ENCODE measurements around the gene GPC1.

GPC1 gene

DNA sequence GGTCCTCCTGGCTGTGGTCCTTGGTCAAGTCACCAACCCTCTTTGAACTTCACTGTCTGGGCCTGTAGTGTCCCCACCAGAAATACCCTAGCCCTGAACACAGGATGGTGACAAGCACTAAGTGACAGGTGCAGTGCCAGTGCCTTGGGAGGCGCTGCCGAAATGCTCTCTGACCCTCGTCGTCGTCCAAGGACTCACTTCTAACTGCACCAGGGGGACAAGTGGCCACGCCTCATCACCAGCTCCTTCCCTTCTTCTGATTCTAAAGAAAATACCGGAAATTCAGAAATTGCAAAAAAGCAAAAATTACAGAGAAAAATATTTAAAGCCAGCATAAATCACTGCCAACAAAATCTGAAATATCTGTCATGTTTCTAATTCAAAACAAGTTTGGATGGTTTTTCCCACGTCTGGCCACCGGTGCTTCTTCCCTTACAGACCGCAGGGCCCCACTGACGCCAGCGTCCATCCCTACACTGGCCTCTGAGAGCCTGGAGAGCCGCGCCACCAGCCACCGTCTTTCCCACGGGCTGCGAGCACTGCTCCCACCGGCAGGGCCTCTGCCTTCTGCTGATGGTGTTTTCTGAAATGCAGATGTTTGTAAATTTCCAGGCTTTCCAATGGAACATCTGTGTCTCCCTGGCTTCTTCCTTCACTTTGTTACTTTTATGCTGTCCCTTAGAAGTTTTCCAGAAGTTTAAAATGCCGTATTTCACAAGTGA lies 37.4 kb upstream of the GPC1 start:
- no peak for DNase-seq (ENCODE audit: low spot score)

DNA sequence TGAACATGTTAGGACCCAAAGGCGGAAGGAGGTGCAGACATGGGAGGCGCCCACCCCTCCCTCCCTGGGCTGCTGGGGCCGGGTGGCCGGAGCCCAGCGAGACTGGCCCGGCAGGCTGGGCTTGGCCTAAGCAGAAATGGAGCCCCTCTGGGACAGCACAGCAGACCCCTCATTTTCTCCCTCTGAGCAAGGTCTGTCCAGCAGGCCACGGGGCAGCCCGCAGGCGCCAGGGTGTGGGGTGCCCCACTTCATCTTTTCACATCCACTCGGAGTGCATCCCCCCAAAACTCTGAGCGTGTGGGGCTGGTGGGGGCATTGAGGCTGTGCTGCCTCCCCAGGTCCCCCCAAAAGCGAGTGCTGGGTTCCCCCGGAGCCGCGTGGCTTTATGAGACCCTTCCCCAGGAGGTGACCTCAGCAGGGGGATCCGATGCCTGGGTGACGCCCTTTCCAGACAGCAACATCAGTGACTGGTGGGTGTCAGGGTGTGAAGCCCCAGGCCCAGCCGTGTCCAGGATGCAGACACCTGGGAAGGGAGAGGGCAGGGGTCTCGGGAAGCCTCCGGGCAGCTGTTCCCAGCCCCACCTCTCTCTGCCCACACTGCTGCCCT lies 36.7 kb upstream of the GPC1 start:
- DNase-seq (ENCODE audit: low spot score) = no peak

DNA sequence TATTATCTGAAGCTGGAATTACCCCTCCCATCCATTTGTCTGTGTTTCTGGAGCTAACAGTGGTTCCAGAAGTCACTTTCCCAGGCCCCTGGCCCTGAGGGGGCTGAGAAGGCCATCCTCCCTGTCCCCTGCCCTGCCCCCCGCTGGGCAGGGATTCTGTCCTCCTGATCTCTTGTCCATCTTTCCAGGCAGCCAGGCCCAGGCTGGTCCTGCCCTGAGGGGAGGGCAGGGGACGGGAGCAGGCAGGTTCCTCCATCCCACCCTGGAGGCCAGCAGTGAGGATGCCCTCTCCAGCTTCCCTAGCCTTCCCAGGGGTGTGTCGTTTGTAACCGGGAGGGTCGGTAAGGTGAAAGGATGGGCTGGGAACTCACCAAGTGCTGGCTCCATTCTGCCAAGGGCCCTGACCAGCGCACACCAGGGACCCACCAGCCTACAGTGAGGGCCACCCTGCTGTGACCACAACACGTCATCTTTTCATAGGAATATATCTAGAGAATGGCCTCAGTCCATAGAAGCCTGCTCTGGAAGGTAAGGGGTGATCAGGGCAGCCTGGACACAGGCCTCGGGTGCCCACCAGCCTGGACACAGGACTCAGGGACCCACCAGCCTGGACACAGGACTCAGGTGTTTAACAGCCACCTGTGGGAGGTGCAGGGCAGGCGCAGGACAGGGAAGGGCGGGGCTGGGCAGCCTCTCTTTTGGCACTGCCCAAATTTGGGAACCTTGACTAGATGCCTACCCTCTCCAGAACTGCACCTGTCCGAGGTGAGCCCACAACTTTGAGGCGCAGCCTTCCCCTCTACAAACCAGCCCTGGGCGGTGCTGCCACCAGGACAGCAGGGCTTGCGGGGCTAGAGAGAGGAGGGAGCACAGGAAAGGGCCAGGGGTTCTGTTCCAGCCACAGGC lies 35.8 kb upstream of the GPC1 start:
- no peak for DNase-seq (ENCODE audit: low spot score)

DNA sequence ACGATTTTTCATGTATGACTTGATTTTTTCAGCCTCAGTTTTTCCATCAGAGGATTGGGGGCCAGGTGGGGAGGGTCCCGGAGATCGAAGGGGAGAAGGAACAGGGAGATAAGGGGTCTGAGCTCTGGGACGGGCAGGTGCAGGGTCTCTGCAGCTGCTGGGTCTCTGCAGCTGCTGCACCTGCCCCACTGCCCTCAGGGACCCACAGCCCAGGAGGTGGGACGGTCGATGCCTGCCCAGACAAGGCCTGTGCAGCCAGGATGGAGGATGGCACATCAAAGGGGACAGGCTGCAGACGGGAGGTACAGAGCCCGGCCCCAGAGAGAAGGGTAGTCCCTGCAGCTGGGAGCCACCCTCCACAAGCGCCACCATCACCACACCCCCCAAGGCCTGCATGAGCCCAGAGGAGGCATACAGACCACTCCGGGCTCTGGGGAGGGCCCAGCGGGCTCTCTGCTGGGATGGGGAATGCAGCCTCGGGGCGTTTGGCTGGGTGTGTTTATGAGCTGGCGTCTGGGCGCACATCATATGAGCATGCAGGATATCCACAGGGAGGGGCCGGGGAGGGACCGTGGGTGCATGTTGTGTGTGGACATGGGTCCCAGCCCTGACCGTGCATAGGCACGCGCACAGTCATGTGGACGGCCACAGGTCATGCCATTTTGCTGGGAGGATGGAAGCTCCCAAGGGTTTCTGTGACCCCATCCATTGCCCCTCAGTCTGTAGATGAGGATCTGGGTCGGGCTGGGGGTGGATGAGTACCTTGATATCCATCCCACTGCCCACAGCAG lies 34.9 kb upstream of the GPC1 start:
- DNase-seq (ENCODE audit: low spot score) = no peak

DNA sequence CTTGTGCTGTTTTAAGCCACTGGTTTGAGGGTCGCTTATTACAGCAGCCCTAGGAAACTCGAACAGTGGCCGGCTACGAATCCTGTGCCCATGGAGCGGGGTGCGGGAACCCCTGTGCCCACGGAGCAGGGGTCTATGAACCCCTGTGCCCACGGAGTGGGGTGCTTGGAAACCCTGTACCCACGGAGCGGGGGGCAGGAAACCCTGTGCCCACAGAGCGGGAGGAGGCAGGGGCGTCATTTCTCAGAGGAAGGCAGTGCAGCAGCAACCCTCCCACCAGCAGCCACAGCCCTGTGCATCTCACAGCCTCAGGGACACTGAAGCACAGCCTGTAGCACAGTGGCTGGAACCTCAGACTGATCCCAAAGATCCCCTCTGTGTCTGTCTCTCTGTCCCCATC lies 34.2 kb upstream of the GPC1 start:
- DNase-seq (ENCODE audit: low spot score) = no peak

DNA sequence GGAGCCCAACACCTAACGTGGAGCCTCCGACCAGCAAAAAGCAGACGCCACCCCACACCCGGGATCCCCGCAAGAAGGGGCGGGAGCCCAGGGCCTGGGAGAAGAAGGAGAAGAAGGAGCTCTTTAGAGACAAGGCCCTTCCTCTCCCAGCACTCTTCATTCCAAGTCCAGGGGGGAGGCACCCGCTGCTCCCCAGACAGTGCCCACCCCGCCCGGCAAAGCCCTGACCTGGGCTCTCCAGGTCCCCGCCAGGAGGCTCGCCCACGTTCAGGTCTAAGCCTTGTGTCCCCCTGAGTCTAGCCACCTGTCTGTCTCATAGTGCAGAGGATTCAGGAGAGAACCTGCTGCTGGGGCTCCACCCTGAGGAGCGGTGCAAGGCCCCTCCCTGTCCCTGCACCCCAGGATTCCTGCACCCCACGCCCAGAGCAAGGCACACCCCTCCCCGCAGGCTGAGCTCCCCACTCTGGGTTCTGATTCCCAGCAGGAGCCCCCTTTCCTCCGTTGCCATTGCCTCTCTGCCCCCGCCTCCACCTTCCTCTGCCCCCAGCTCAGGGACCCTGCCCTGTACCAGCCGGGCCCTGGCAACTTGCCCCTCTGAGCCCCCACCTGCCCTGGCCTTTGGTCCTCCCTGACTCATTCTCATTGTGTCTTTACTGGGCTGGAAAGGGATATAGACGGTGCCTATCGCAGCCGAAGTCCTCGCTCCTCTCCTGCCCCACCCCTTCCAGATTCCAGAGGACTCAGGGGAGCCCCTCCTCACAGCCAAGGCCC lies 33.5 kb upstream of the GPC1 start:
- DNase-seq (ENCODE audit: low spot score) = no peak

DNA sequence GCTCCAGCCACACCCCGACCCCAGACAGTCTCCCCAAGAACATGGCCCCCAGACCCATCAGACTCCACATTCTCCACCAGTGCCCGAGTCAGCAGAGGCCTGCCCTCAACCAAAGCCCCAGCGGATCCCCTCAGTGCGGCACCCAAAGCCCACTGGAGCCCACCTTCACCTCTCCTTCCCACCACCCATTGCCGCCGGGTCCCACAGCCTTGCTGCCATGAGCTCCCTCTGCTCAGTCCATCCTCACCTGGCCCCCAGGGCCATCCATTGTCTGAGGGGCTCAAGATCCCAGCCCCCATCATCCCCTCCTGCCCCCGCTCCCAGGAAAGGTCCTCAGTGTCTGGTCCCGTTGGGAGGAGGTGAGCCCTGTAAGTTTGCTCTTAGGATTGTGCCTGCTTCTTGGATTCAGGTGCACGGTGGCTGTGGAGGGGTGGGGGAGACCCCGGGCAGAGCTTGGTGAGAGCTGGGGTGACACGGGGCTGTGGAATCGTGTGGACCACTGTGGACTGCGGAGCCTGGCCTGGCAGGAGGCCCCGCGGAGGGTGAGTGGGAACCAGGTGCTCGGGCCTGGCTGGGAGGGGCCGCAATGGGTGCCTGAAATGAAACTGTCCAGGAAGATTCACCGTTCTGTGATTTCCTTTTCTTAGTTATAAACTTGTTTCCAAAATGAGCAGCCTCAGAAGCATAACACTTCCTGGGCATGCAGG lies 32.7 kb upstream of the GPC1 start:
- no peak for DNase-seq (ENCODE audit: low spot score)

DNA sequence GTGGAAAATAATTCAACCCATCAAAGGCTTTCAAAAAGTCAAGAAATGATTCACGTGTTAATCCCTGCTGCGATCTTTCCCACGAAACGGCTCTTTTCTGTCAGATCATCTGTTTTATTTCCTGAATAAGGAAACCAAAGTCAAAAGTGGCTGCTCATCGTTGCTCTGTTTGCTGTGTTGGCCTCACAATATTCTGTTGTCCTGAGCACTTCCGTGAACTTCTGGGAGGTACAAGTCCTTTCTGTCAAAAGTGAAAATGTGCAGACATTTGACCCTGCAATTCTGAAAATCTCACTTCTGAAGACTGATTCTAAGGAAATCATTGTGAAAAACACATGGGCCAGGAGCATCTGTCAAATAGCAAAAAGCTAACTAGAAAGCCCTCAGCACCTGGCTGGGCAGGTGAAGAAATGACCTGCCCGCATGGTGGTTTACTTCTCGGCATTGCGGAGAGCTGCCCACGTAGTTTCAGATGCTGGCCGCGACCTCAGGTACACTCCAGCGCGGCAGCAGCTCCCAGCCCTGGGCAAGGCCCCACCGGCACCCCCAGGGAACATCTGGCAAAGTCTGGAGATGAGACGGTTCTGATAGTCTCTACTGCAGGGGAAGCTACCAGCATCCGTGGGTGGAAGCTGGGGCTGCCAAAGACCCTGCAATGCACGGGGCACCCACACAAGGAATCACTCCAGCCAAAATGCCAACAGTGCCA lies 31.9 kb upstream of the GPC1 start:
- no peak for DNase-seq (ENCODE audit: low spot score)

DNA sequence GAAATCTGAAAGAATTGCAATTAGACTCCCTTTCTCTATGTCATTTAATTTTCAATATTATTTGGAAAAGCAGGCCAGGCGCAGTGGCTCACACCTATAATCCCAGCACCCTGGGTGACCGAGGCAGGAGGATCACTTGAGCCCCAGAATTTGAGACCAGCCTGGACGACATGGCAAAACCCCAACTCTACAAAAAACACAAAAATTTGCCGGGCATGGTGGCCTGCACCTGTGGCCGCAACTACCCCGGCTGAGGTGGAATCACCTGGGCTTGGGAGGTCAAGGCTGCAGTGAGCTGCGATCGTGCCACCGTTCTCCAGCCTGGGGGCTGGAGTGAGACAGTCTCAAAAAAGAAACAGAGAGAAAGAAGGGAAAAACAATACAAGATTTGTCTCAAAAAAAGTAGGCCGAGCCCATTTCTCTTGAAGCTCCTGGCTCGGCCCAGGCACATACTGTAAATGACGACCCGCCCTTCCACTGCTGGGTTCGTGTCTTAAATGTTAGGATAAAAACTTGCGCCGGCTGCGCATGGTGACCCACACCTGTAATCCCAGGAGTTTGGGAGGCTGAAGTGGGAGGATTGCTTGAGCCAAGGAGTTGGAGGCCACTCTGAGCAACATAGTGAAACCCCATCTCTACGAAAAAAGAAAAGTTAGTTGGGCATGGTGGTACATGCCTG lies 31.1 kb upstream of the GPC1 start:
- DNase-seq (ENCODE audit: low spot score) = no peak

DNA sequence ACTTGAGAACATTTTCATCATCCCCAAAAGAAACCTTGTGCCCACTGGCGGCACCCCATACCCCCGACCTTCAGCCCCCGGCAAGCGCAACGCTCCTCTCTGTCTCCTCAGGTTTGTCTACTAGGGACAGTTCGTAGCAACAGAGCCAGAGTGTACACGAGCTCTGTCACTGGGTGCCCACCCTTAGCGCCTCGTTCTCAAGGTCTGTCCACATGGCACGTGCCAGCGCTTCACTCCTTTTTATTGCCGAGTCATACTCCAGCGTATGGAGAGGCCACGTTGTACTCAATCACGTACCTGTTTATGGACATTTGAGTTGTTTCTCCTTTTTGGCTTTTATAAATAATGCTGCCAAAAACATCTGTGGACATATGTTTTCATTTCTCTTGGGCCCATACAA lies 30.3 kb upstream of the GPC1 start:
- DNase-seq (ENCODE audit: low spot score) = no peak

DNA sequence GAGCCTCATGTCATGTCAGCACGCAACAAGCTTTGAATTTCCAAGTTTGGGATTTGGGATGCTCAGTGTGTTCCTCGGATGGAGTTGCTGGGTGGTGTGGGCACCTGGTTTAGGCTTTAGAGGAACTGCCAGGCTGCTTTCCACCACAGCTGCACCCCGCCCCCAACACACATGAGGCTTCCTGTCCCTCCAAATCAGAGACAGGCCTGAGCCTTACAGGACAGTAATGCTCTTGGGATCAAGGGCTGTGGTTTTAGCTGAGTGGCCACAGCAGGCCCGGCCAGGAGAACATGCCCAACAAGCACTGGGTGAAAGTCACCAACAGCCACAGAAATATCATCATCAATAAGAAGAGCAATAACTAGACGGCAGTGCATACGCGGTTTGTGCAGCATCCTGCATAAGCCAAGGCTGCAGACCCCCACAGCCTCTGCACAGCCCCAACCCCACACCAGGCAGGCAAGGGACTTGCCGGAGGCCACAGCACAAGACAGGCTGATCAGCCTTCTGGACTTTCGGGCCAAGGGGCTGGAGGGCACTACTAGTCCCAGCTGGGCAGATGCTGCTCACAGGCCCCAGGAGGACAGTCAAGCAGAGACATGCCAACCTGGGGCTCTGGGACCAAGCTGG lies 29.7 kb upstream of the GPC1 start:
- DNase-seq (ENCODE audit: low spot score) = no peak

DNA sequence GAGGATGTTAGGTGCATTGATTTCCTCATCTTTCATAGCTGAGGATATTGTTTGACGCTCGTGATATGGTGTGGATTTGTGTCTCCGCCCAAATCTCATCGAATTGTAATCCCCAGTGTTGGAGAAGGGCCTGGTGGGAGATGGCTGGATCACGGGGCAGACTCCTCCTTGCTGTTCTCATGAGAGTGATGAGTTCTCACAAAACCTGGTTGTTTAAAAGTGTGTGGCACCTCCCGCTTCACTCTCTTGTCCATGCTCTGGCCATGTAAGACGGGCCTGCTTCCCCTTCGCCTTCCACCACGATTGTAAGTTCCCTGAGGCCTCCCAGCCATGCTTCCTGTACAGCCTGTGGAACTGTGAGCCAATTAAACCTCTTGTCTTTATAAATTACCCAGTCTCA lies 28.4 kb upstream of the GPC1 start:
- DNase-seq (ENCODE audit: low spot score) = no peak

DNA sequence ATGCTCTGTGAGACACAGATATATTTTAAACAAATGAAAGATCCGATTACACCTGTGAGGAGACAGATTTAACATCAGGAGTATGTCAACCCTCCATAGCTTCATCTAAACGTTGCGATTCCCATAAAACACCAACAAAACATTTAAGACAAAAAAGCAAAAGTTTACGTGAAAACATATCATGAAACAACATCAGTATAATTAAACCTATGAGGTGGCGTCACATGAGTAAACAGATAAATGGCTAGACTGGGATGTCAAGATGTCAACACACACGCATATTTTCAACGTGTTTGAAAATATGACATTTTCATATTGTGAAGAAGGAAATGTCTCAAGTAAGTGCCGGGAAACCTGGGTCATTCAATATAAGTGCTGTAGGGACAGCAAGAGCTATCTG lies 25.5 kb upstream of the GPC1 start:
- no peak for DNase-seq (ENCODE audit: low spot score)

DNA sequence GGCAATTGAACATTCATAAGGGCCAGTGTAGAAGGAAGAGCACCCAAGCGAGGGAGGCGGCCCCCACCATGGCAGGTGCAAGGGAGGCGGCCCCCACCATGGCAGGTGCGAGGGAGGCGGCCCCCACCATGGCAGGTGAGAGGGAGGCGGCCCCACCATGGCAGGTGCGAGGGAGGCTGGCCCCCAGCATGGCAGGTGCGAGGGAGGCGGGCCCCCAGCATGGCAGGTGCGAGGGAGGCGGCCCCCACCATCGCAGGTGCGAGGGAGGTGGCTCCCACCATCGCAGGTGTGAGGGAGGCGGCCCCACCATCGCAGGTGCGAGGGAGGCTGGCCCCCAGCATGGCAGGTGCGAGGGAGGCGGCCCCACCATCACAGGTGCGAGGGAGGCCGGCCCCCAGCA lies 24.7 kb upstream of the GPC1 start:
- DNase-seq (ENCODE audit: low spot score) = no peak

DNA sequence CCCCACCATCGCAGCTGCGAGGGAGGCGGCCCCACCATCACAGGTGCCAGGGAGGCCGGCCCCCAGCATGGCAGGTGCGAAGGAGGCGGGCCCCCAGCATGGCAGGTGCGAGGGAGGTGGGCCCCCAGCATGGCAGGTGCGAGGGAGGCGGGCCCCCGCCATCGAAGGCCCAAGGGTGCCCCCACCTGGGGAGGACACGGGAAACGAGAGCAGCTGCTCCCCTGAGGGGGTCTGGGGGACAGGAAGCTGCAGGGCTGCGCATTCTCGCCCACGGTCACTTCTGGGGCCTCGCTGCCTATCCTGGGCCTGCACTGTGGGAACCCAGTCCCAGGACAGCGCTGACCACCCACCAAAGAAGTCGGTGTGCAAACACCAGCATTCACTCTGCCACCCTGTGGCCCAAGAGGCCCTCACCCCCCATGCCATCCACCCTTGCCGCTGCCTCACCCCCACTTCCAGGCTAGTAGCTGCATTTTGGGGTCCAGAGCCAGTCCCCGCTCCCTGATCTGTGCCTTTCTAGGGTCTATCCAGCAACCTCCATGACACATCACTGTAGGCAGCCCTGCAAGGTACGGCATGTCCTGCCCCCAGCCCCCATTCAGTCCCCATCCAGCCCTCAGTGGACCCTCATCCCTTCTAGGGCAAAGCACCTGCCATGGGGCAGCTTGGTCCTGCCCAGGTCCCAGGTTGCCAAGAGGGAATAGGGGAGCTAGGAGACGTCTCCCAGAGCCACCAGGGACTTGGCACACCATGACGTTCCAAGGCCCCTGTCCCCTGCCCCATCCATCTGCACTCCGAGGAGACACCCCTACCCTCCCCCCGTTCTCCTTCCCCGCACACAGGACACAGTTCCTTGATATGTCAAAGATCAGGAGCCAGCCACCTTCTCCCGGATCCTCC lies 24.0 kb upstream of the GPC1 start:
- no peak for DNase-seq (ENCODE audit: low spot score)

DNA sequence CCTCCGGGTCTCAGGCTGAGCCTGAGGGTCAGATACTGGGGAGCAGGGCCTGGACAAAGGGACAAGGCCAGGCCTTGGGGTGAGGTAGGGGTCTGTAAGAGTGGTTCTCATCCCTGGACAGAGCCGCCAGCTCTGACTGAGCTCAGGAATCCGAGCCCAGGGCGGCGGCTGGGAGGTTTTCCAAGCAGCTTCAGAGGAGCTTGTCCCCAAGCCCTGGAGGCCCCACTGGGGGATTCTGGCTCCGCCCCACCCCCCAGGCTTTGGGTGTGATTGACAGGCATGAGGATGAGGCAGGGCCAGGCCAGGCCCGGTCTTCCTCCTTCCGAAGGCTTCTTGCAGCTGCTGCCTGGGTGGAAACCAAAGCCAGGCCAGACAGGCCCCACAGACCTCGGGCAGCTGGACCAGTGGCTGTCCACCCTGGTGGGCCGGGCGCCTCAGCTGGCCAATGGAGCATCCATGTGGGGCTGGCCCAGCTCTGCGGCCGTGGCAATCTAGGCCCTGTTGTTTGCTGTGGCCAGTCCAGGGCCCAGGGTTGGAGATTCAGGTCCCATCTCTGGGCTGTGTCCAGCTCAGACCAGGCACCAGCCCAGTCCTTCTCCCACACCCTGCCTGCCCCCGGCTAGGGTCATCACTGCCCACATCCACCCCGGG lies 23.1 kb upstream of the GPC1 start:
- no peak for DNase-seq (ENCODE audit: low spot score)

DNA sequence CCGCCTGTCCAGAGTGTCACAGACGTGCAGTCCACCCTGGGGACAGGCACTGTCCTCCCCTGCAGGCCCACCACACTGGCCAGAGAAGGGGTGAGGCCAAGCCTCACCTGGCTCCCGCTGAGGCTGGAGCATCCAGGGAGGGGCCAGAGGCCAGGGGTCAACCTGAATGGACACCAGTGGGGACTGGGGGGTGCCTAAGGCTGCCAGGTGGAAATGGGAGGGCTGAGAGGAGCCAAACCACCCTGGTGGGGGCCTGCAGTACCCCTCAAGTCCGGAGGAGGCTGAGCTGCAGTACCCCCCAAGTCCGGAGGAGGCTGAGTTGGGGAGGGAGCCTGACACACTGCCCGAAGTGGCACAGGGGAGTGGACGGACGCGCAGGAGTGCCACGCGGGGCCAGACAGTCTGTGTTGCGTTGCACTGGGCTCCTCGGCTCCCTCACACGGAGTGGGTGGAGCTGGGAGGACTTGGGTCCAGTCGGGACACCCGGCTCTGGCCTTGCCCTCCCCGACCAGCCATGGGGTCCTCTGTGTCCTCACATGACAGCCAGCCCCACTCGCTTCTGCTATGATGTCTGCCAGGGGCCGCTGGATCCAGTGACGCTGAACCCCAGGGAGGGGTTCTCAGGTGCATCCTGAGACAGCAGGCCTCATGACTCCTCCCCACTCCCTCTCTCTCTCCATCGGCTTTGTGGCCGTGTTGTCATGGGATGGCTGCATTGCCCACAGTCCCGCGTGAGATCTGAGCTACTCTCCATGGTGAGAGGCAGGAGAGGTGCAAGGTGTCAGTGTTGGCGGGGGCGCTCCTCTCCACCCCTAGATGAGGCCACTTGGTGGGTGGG lies 22.3 kb upstream of the GPC1 start:
- DNase-seq (ENCODE audit: low spot score) = no peak
